ENCODE results near the gene FGFRL1.

FGFRL1 gene

GRCh38 chr4:1011022-1011665 is at the start of gene FGFRL1:
Gene FGFRL1, plus strand, starts transcription at chr4:1011626. Its CDS starts 860 bp downstream, at chr4:1012486.
- no peak for DNase-seq

GRCh38 chr4:962231-963208 is 48.9 kb upstream of the FGFRL1 start:
- peak; percentile 7 for DNase-seq

GRCh38 chr4:963276-964225 is 47.9 kb upstream of the FGFRL1 start:
- no peak for DNase-seq

GRCh38 chr4:964346-965025 is 46.9 kb upstream of the FGFRL1 start:
- DNase-seq, result no peak

GRCh38 chr4:965048-965765 is 46.2 kb upstream of the FGFRL1 start:
- no peak for DNase-seq

- no peak for DNase-seq
Measured at GRCh38 chr4:965766-966134, 45.7 kb upstream of the FGFRL1 start.

GRCh38 chr4:966266-967112 is 44.9 kb upstream of the FGFRL1 start:
- DNase-seq, result no peak

- no peak for DNase-seq
Measured at GRCh38 chr4:967113-968104, 44.0 kb upstream of the FGFRL1 start.

- DNase-seq, result no peak
Measured at GRCh38 chr4:968221-968620, 43.2 kb upstream of the FGFRL1 start.

GRCh38 chr4:968621-969394 is 42.6 kb upstream of the FGFRL1 start:
- no peak for DNase-seq

GRCh38 chr4:970046-970745 is 41.2 kb upstream of the FGFRL1 start:
- DNase-seq, result no peak

- DNase-seq, result no peak
Measured at GRCh38 chr4:970854-971520, 40.4 kb upstream of the FGFRL1 start.

- DNase-seq, result no peak
Measured at GRCh38 chr4:971666-972500, 39.5 kb upstream of the FGFRL1 start.

- no peak for DNase-seq
Measured at GRCh38 chr4:972651-973424, 38.6 kb upstream of the FGFRL1 start.
